OCI-LY7 (cell line): ENCODE measurements around the gene PCCA. TPM values are rescaled to one million over a fixed set of nuclear protein-coding genes. Genes with fewer than 3 reads are reported as not detected.

ENCODE experiments used
- BruUV-seq: library from RNA; stranded (reverse); fragments of 400-500 nt; replicated peaks from 2 replicates; lab custom pipeline; 2021; lab: Mats Ljungman, UMichigan
- CTCF ChIA-PET: fragments of 300-600 bp; sonication (Branson Sonifier 250); formaldehyde crosslinking; loops from one replicate; lab custom pipeline; 2022; ENCODE audit warnings: antibody characterized with exemption; ENCODE audit not compliant: unreplicated experiment; lab: Charles Lee
- POLR2A ChIA-PET: fragments of 300-600 bp; sonication (Branson Sonifier 250); formaldehyde crosslinking; loops from one replicate; lab custom pipeline; 2022; ENCODE audit warnings: antibody characterized with exemption; lab: Charles Lee
- DNase-seq: peaks from one replicate; pipeline ENCODE4 v3.0.0-alpha.2; 2015; ENCODE audit warnings: low spot score
- H2AFZ ChIP-seq: fragments of 200-600 bp; sonication (generic), shearing (Covaris generic); 2 replicates; pipeline ENCODE4 v1.6.1; 2014; ENCODE audit warnings: mild to moderate bottlenecking, antibody characterized with exemption, low read length, moderate library complexity
- H3K27ac ChIP-seq: fragments of 200-600 bp; sonication (generic); 2 replicates; pipeline ENCODE4 v1.5.1; 2014; ENCODE audit warnings: mixed run types, low read depth, mild to moderate bottlenecking, moderate library complexity, low read length, inconsistent platforms; ENCODE audit not compliant: poor library complexity, severe bottlenecking
- H3K36me3 ChIP-seq: fragments of 200-600 bp; sonication (generic); 2 replicates; pipeline ENCODE4 v1.6.1; 2014; ENCODE audit warnings: mild to moderate bottlenecking, antibody characterized with exemption, low read length, moderate library complexity, mixed read lengths; ENCODE audit not compliant: insufficient read depth
- H3K4me1 ChIP-seq: fragments of 200-600 bp; sonication (generic); 2 replicates; pipeline ENCODE4 v1.5.1; 2014; ENCODE audit warnings: mild to moderate bottlenecking, low read length; ENCODE audit not compliant: insufficient read depth, poor library complexity, severe bottlenecking
- H3K4me2 ChIP-seq: fragments of 200-600 bp; sonication (generic); 2 replicates; pipeline ENCODE4 v1.6.1; 2014; ENCODE audit warnings: mild to moderate bottlenecking, low read length
- H3K4me3 ChIP-seq: fragments of 200-600 bp; sonication (generic); 2 replicates; pipeline ENCODE4 v1.5.1; 2014; ENCODE audit warnings: mild to moderate bottlenecking, low read depth, low read length; ENCODE audit not compliant: poor library complexity, severe bottlenecking
- H3K79me2 ChIP-seq: fragments of 200-600 bp; sonication (generic); 2 replicates; pipeline ENCODE4 v1.6.1; 2016; ENCODE audit warnings: low read depth, mild to moderate bottlenecking, low read length, moderate library complexity, mixed read lengths; ENCODE audit not compliant: insufficient read depth
- H3K9me2 ChIP-seq: fragments of 200-600 bp; sonication (generic); 2 replicates; pipeline ENCODE4 v1.6.1; 2016; ENCODE audit warnings: mild to moderate bottlenecking, low read length, mixed read lengths; ENCODE audit not compliant: insufficient read depth
- H3K9me3 ChIP-seq: fragments of 200-600 bp; sonication (generic); 2 replicates; pipeline ENCODE4 v1.6.1; 2014; ENCODE audit warnings: mild to moderate bottlenecking, mixed run types, low read length, mixed read lengths
- H4K20me1 ChIP-seq: fragments of 200-600 bp; sonication (generic); 2 replicates; pipeline ENCODE4 v1.6.1; 2014; ENCODE audit warnings: mild to moderate bottlenecking, antibody characterized with exemption, low read length, moderate library complexity, mixed read lengths; ENCODE audit not compliant: insufficient read depth
- EZH2phosphoT487 ChIP-seq: fragments of 200-600 bp; sonication (generic); IDR thresholded peaks from 2 replicates; pipeline ENCODE4 v1.6.1; 2018; ENCODE audit warnings: low read depth, borderline replicate concordance, mild to moderate bottlenecking, mixed run types, antibody characterized with exemption, low read length, moderate library complexity, mixed read lengths
- intact Hi-C: fragments of 100-400 bp; cut with micrococcal nuclease; formaldehyde crosslinking; loops from one replicate; pipeline ENCODE4 v1.10.0; 2022; ENCODE audit not compliant: unreplicated experiment
- total RNA-seq, 2 experiments: library from RNA; depleted of rRNA in 1 of 2; stranded (reverse); fragments of >200 nt in 1 of 2; shearing (Covaris generic) in 1 of 2; gene quantifications; 2 replicates each; pipeline ENCODE4 v1.2.3, GENCODE V29; 2014 to 2022
- TF ChIP-seq, protein P1 (sequence below): fragments of 200-600 bp; sonication (generic); conservative IDR thresholded peaks from 2 replicates; pipeline ENCODE4 v1.5.1; 2014; ENCODE audit warnings: mild to moderate bottlenecking, antibody characterized with exemption, low read length, moderate library complexity, mixed read lengths

PCCA gene
- total RNA-seq, 2 experiments from 2014 or later: 2.7 to 7.2 TPM

DNA sequence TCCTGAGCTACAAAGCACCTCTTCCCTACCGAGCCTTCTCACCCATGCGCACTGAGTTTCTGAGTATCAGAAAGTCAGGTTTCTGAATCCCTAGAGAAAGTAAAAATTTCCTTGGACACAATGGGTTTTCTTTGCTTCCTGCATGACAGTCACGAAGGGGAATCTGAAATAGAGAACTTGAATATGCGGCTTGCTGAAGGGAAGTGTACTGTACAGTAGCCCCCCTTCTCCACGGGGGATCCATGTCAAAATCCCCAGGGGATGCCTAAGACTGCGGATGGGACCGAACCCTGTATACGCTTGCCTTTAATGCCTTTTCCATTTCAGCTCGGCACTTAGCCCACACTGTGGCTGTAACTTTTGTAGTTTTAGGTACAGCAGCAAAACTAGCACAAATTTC is 391.8 kb downstream of the PCCA start:
- no TSS peak for BruUV-seq
- POLR2A ChIA-PET: no interaction called here

DNA sequence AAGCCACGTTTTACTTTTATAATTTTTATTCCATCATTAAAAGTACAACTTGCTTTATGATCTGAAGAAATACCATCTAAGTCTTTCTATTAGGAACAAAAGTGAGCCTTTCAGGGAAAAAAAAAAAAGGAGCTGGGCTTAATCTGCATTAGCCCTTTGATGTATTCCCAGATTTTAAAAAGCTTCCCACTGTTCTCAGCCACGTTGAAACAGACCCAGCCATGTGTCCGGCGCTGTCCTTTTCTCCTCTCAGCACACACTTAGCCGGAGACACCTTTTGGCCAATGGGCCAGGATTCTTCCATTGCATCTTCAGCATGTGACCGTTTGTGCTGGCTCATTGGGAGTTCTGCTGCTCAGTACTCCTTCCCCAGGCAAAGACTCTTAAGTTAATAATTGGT is 394.2 kb downstream of the PCCA start:
- H4K20me1 ChIP-seq: no peaks in the 10 kb centered on the region
- intact Hi-C loops: no loop called here
- ChIA-PET POLR2A (no interaction called here), CTCF (no interaction called here)
- no TSS peak for BruUV-seq
- H3K4me1 ChIP-seq: no peaks in the 10 kb centered on the region
- no peaks in the 10 kb centered on the region for H3K9me3 ChIP-seq
- no peak overlapping the region for H3K4me2 ChIP-seq
- H3K79me2 ChIP-seq: no peaks in the 10 kb centered on the region
- TF ChIP-seq, protein P1, sequence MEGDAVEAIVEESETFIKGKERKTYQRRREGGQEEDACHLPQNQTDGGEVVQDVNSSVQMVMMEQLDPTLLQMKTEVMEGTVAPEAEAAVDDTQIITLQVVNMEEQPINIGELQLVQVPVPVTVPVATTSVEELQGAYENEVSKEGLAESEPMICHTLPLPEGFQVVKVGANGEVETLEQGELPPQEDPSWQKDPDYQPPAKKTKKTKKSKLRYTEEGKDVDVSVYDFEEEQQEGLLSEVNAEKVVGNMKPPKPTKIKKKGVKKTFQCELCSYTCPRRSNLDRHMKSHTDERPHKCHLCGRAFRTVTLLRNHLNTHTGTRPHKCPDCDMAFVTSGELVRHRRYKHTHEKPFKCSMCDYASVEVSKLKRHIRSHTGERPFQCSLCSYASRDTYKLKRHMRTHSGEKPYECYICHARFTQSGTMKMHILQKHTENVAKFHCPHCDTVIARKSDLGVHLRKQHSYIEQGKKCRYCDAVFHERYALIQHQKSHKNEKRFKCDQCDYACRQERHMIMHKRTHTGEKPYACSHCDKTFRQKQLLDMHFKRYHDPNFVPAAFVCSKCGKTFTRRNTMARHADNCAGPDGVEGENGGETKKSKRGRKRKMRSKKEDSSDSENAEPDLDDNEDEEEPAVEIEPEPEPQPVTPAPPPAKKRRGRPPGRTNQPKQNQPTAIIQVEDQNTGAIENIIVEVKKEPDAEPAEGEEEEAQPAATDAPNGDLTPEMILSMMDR: no peak
- no peak for TF ChIP-seq EZH2phosphoT487
- H3K4me3 ChIP-seq: no peak overlapping the region
- no peaks in the 10 kb centered on the region for H3K9me2 ChIP-seq
- no peak overlapping the region for H2AFZ ChIP-seq
- DNase-seq: no peak
- no peaks in the 10 kb centered on the region for H3K36me3 ChIP-seq
- H3K27ac ChIP-seq: no peak overlapping the region

More for the DNA sequence above, 391.8 kb downstream of the PCCA start:
- H3K4me1 ChIP-seq: no peaks in the 10 kb centered on the region
- no peaks in the 10 kb centered on the region for H3K79me2 ChIP-seq
- no peak for TF ChIP-seq EZH2phosphoT487
- TF ChIP-seq, protein P1: no peak
- no peak for DNase-seq
- H3K36me3 ChIP-seq: no peaks in the 10 kb centered on the region
- H3K4me3 ChIP-seq: no peak overlapping the region
- no peaks in the 10 kb centered on the region for H3K9me2 ChIP-seq
- no peak overlapping the region for H2AFZ ChIP-seq
- CTCF ChIA-PET: no interaction called here
- no peak overlapping the region for H3K4me2 ChIP-seq
- no peak overlapping the region for H3K27ac ChIP-seq
- H3K9me3 ChIP-seq: no peaks in the 10 kb centered on the region
- H4K20me1 ChIP-seq: no peaks in the 10 kb centered on the region
- intact Hi-C loops: no loop called here

DNA sequence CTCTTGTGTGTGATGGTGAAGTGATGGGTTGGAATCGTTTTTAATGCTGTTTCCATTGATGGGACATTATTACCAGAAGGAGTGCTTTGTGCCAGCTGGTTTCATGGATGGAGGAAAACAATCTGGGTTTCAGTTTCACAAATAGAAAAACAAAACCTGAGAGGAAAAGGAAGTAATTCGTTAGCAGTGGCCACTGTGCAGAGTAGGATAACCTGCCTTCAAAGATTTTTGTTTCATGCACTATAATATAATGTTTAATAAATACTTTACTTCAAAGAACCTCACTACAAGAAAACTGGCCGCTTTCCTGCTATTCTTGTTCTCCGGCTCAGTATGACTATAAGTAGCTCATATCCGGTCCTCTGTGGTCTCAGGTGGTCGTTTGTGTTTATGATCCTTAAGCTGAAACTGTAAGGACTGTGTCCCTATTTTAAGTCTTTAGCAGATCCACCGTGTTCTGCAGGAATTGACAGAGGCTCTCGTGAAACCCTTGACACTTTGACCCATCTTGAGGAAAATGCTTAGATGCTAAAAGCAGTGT is 395.0 kb downstream of the PCCA start:
- POLR2A ChIA-PET: no interaction called here
- no peaks in the 10 kb centered on the region for H3K36me3 ChIP-seq
- no peaks in the 10 kb centered on the region for H3K4me1 ChIP-seq
- intact Hi-C loops: no loop called here
- H3K9me2 ChIP-seq: no peaks in the 10 kb centered on the region
- H3K4me3 ChIP-seq: no peak overlapping the region
- H3K4me2 ChIP-seq: no peak overlapping the region
- H3K9me3 ChIP-seq: no peaks in the 10 kb centered on the region
- H4K20me1 ChIP-seq: no peaks in the 10 kb centered on the region
- no peak overlapping the region for H2AFZ ChIP-seq
- BruUV-seq: no TSS peak
- no peak for TF ChIP-seq EZH2phosphoT487
- TF ChIP-seq, protein P1: no peak
- H3K79me2 ChIP-seq: no peaks in the 10 kb centered on the region
- H3K27ac ChIP-seq: no peak overlapping the region
- DNase-seq: no peak
- CTCF ChIA-PET: no interaction called here
